ENCODE results near the gene SSMEM1. TPM values are rescaled to one million over a fixed set of nuclear protein-coding genes. Genes with fewer than 3 reads are reported as not detected.

The SSMEM1 gene
- total and polyA plus RNA-seq, 2 of the 4 experiments (the other 2 are of a cell fraction) = 0.07 TPM; not detected in 1

DNA sequence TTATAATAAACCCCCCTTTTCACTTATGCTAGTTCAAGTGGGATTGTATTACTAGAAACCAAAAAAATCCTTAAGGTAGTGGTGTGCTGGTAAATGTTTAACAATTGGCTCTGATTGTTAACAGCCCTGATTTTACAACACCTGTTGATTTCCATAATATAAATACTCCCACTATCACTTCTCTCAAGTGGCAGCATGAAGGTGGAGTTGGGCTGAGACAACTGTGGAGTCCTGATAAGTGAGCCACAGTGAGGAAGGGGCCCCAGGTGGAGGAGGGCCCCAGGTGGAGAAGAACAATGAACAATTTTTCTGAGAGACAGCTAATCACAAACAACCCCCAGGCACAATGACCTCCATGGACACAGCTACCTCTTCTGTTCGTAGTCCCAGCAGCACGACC lies 26.4 kb downstream of the SSMEM1 start:
- Histone ChIP-seq H4K20me1 (ENCODE audit: insufficient read depth, low read length) (no peaks in the 10 kb centered on the region), H2BK120ac (ENCODE audit: low read depth, low read length) (no peak overlapping the region), H2AK5ac (ENCODE audit: low read depth, low read length) (no peak overlapping the region), H3K56ac (ENCODE audit: extremely low read depth, insufficient read depth, low read length) (no peak overlapping the region), H2BK5ac (ENCODE audit: low read depth, low read length, poor library complexity, severe bottlenecking) (no peak overlapping the region), H4K5ac (ENCODE audit: low read depth, low read length) (no peak overlapping the region), H3K9me1 (ENCODE audit: insufficient read depth, low read length) (no peaks in the 10 kb centered on the region), H2BK20ac (ENCODE audit: low read depth, low read length) (no peak overlapping the region), H3K27ac (ENCODE audit: insufficient read depth, low read length) (no peak overlapping the region), H3K14ac (replicated peaks; ENCODE audit: low read depth, low read length) (no peak overlapping the region), H3K79me1 (ENCODE audit: low read depth in 1 of 2, low read length in 2 of 2) (no peaks in the 10 kb centered on the region), H4K8ac (ENCODE audit: low read depth in 2 of 2, low read length in 2 of 2) (no peak overlapping the region), H3K27me3 (ENCODE audit: control insufficient read depth, insufficient read depth, low read length) (peaks cover 2% of the 10 kb centered on the region; the same call in 1 of the 2 replicates), H3K4ac (ENCODE audit: low read depth, low read length) (no peak overlapping the region), H2AFZ (replicated peaks; ENCODE audit: low read length, poor library complexity) (no peak overlapping the region), H3K4me2 (ENCODE audit: low read depth, low read length) (no peak overlapping the region), H2BK15ac (ENCODE audit: low read depth, low read length) (no peak overlapping the region), H2AK9ac (replicated peaks; ENCODE audit: low read depth, low read length, poor library complexity) (no peak overlapping the region), H3K9me3 (ENCODE audit: control insufficient read depth, insufficient read depth, low read length) (no peaks in the 10 kb centered on the region), H3K18ac (ENCODE audit: low read depth, low read length) (no peak overlapping the region), H3K23ac (ENCODE audit: low read depth, low read length) (no peak overlapping the region), H3K4me3 (ENCODE audit: insufficient read depth, low read depth, low read length) (no peak overlapping the region), H3K9ac (ENCODE audit: low read depth, low read length) (no peak overlapping the region), H4K91ac (ENCODE audit: insufficient read depth, low read depth, low read length) (no peak overlapping the region), H3K36me3 (ENCODE audit: control insufficient read depth, insufficient read depth, low read length) (no peaks in the 10 kb centered on the region), H3K4me1 (ENCODE audit: control insufficient read depth, insufficient read depth, low read length) (no peaks in the 10 kb centered on the region)
- TF ChIP-seq, protein P1, sequence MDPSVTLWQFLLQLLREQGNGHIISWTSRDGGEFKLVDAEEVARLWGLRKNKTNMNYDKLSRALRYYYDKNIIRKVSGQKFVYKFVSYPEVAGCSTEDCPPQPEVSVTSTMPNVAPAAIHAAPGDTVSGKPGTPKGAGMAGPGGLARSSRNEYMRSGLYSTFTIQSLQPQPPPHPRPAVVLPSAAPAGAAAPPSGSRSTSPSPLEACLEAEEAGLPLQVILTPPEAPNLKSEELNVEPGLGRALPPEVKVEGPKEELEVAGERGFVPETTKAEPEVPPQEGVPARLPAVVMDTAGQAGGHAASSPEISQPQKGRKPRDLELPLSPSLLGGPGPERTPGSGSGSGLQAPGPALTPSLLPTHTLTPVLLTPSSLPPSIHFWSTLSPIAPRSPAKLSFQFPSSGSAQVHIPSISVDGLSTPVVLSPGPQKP (IDR thresholded peaks at IDR 0.05; ENCODE audit: borderline replicate concordance, low read depth, low read length) = no peak
- TF ChIP-seq RAD21 (IDR thresholded peaks at IDR 0.05; ENCODE audit: low read length) (no peak), CEBPB (IDR thresholded peaks at IDR 0.05; ENCODE audit: low read depth, low read length) (no peak), FOS (IDR thresholded peaks at IDR 0.05; ENCODE audit: low read depth, low read length) (no peak), MAZ (IDR thresholded peaks at IDR 0.05; ENCODE audit: borderline replicate concordance, low read depth, low read length) (no peak), BHLHE40 (IDR thresholded peaks at IDR 0.05; ENCODE audit: low read depth, low read length) (no peak), MXI1 (IDR thresholded peaks at IDR 0.05; ENCODE audit: borderline replicate concordance, low read depth, low read length) (no peak), MAFK (IDR thresholded peaks at IDR 0.05; ENCODE audit: low read depth, low read length) (no peak), POLR2A (IDR thresholded peaks at IDR 0.05; ENCODE audit: low read depth, low read length) (no peak), CHD1 (IDR thresholded peaks at IDR 0.05; ENCODE audit: low read depth, low read length) (no peak), RFX5 (IDR thresholded peaks at IDR 0.05; ENCODE audit: low read depth, low read length) (no peak)
- TF ChIP-seq, protein P2, sequence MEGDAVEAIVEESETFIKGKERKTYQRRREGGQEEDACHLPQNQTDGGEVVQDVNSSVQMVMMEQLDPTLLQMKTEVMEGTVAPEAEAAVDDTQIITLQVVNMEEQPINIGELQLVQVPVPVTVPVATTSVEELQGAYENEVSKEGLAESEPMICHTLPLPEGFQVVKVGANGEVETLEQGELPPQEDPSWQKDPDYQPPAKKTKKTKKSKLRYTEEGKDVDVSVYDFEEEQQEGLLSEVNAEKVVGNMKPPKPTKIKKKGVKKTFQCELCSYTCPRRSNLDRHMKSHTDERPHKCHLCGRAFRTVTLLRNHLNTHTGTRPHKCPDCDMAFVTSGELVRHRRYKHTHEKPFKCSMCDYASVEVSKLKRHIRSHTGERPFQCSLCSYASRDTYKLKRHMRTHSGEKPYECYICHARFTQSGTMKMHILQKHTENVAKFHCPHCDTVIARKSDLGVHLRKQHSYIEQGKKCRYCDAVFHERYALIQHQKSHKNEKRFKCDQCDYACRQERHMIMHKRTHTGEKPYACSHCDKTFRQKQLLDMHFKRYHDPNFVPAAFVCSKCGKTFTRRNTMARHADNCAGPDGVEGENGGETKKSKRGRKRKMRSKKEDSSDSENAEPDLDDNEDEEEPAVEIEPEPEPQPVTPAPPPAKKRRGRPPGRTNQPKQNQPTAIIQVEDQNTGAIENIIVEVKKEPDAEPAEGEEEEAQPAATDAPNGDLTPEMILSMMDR (conservative IDR thresholded peaks at IDR 0.05; ENCODE audit: low read depth, low read length) = no peak
- TF ChIP-seq, protein P3, sequence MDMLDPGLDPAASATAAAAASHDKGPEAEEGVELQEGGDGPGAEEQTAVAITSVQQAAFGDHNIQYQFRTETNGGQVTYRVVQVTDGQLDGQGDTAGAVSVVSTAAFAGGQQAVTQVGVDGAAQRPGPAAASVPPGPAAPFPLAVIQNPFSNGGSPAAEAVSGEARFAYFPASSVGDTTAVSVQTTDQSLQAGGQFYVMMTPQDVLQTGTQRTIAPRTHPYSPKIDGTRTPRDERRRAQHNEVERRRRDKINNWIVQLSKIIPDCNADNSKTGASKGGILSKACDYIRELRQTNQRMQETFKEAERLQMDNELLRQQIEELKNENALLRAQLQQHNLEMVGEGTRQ (IDR thresholded peaks at IDR 0.05; ENCODE audit: low read depth, low read length) = no peak
- CTCF ChIA-PET = no interaction called here
- no peak for DNase-seq
- in situ Hi-C loops (cut with MboI; ENCODE audit: low sequenced_read_pairs) (no loop called here), intact Hi-C loops (cut with micrococcal nuclease) (no loop called here), dilution Hi-C loops (cut with HindIII; ENCODE audit: low sequenced_read_pairs, unreplicated experiment) (no loop called here)
- no TSS peak for BruUV-seq (replicated peaks)
- POLR2A ChIA-PET (ENCODE audit: unreplicated experiment) = no interaction called here
- ATAC-seq (ENCODE audit: low read depth) = no peak
- 50% methylated on average over 2 of the region's 2 CpGs; no CpG with 5 or more reads in 1 of the 2 experiments for WGBS, 2 experiments (ENCODE audit: extremely low coverage in 2 of 2, insufficient read length in 1 of 2)

All from IMR-90 (cell line).